GM12892 (cell line): Measurements from ENCODE around the gene ZNF692.

ENCODE experiments used
- POLR2A ChIP-seq: IDR thresholded peaks from 2 replicates; pipeline ENCODE4 v1.6.1; 2011; ENCODE audit warnings: low read depth, low read length, control low read depth
- POLR2AphosphoS5 ChIP-seq: IDR thresholded peaks from 2 replicates; pipeline ENCODE4 v1.6.1; 2011; ENCODE audit warnings: low read depth, low read length, control low read depth
- TAF1 ChIP-seq: IDR thresholded peaks from 2 replicates; pipeline ENCODE4 v1.6.1; 2011; ENCODE audit warnings: low read depth, mild to moderate bottlenecking, control low read depth, low read length, borderline replicate concordance

DNA sequence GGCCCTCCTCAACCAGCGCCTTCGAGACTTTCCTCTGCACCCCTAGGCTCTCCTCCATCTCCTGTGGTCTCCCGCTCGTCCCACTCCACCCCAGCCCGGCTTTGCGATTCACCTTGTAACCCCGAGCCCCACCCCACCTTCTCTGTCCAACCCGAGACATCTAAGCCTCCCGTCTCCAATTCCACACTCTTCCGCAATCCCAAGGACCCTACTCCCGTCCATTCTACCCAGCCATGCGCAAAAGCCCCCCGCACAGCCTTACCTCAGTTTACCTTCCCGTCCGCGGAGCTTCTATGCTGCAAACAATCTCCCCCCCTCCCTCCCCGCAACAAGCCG, 33.3 kb downstream of the ZNF692 start:
- no peak for TF ChIP-seq POLR2A
- no peak for TF ChIP-seq TAF1
- TF ChIP-seq POLR2AphosphoS5 = 0 out of 2 replicates have a peak, but pooled peaks have one; percentile 29
